ENCODE data around the gene FCHSD1. TPM values are rescaled to one million over a fixed set of nuclear protein-coding genes. Genes with fewer than 3 reads are reported as not detected.
A peak's percentile ranks its signal among the peaks of the same experiment; 100 is the strongest.
"Not testable (repeated sequence)": the region's sequence is repeated elsewhere in the genome, so short reads cannot be mapped to it uniquely, and the experiment has no call there.

FCHSD1 gene
- total RNA-seq, 2 donors from 2014 or later, result 34.8 to 40.9 TPM

- Histone ChIP-seq H3K27ac (no peak overlapping the region), H3K36me3 (replicated peaks in 1 of 2; ENCODE audit: insufficient read depth in 1 of 2, low read depth in 2 of 2) (no peaks in the 10 kb centered on the region), H3K4me1 (peaks cover 64% of the 10 kb centered on the region), H3K4me3 (no peak overlapping the region), H3K9me3 (no peaks in the 10 kb centered on the region), H3K27me3 (no peaks in the 10 kb centered on the region)
- intact Hi-C loops (cut with DNase I), result no loop called here
- no peak for TF ChIP-seq CTCF (IDR thresholded peaks at IDR 0.05)
- no peak for TF ChIP-seq POLR2A (IDR thresholded peaks at IDR 0.05)
- DNase-seq (no peak), ATAC-seq (no peak)
Measured at GRCh38 chr5:141613344-141613743, 37.9 kb downstream of the FCHSD1 start.

- H3K9me3 ChIP-seq, result no peaks in the 10 kb centered on the region
- WGBS, 2 donors, result 82 to 97% methylated on average over 3 of the region's 3 CpGs
- no peak for TF ChIP-seq CTCF (IDR thresholded peaks at IDR 0.05)
- no peak for TF ChIP-seq POLR2A (IDR thresholded peaks at IDR 0.05)
- ATAC-seq (no peak), DNase-seq (no peak)
- no peak overlapping the region for H3K4me3 ChIP-seq
- no peaks in the 10 kb centered on the region for H3K27me3 ChIP-seq
- H3K4me1 ChIP-seq, result peaks cover 70% of the 10 kb centered on the region
- H3K36me3 ChIP-seq (replicated peaks in 1 of 2; ENCODE audit: insufficient read depth in 1 of 2, low read depth in 2 of 2), result no peaks in the 10 kb centered on the region
- intact Hi-C loops (cut with DNase I), result no loop called here
- H3K27ac ChIP-seq, result no peak overlapping the region
Measured at GRCh38 chr5:141611289-141611688, 39.9 kb downstream of the FCHSD1 start.

GRCh38 chr5:141609921-141610320, 41.3 kb downstream of the FCHSD1 start:
- DNase-seq; intact Hi-C loops (cut with DNase I); H3K36me3 ChIP-seq (replicated peaks in 1 of 2; ENCODE audit: insufficient read depth in 1 of 2, low read depth in 2 of 2); H3K4me3 ChIP-seq; H3K27me3 ChIP-seq; H3K9me3 ChIP-seq; ATAC-seq: not testable (repeated sequence)
- Histone ChIP-seq H3K27ac (peak overlapping the region in 3 of 4 donors; percentile 18 to 79 (median 64)), H3K4me1 (peaks cover 67% of the 10 kb centered on the region)
- 97 to 99% methylated on average over 7 of the region's 7 CpGs for WGBS, 2 donors

GRCh38 chr5:141609044-141609443, 42.2 kb downstream of the FCHSD1 start:
- Histone ChIP-seq H3K4me3 (no peak overlapping the region), H3K36me3 (replicated peaks in 1 of 2; ENCODE audit: insufficient read depth in 1 of 2, low read depth in 2 of 2) (no peaks in the 10 kb centered on the region), H3K4me1 (peaks cover 66% of the 10 kb centered on the region), H3K27ac (peak overlapping the region in 3 of 4 donors; percentile 64 to 79 (median 66)), H3K27me3 (no peaks in the 10 kb centered on the region), H3K9me3 (no peaks in the 10 kb centered on the region)
- DNase-seq, result no peak
- no peak for ATAC-seq
- 16 to 33% methylated on average over 3 of the region's 3 CpGs for WGBS, 2 donors
- TF ChIP-seq CTCF (IDR thresholded peaks at IDR 0.05), result no peak
- TF ChIP-seq POLR2A (IDR thresholded peaks at IDR 0.05), result no peak
- intact Hi-C loops (cut with DNase I), result no loop called here

- H3K27me3 ChIP-seq, result no peaks in the 10 kb centered on the region
- TF ChIP-seq CTCF (IDR thresholded peaks at IDR 0.05) (no peak), POLR2A (IDR thresholded peaks at IDR 0.05) (no peak)
- no peak overlapping the region for H3K4me3 ChIP-seq
- no peaks in the 10 kb centered on the region for H3K9me3 ChIP-seq
- H3K36me3 ChIP-seq (replicated peaks in 1 of 2; ENCODE audit: insufficient read depth in 1 of 2, low read depth in 2 of 2), result no peaks in the 10 kb centered on the region
- H3K4me1 ChIP-seq, result peaks cover 66% of the 10 kb centered on the region
- DNase-seq (peak in 1 of 4 donors; percentile 25), ATAC-seq (peak; percentile 86)
- peak overlapping the region in 3 of 4 donors; percentile 64 to 79 (median 66) for H3K27ac ChIP-seq
- WGBS, 2 donors, result 7 to 11% methylated on average over 1 of the region's 1 CpG
- intact Hi-C loops (cut with DNase I), result no loop called here
Measured at GRCh38 chr5:141608557-141608956, 42.7 kb downstream of the FCHSD1 start.
